HCT116 (cell line): ENCODE data around the gene MEG3. TPM values are rescaled to one million over a fixed set of nuclear protein-coding genes. Genes with fewer than 3 reads are reported as not detected.

Experiments
- ATAC-seq: fragments of 200-7000 bp; cut with Tn5 transposase; 2 replicates; pipeline ENCODE4 v1.9.1; 2020; ENCODE audit warnings: mild to moderate bottlenecking, moderate library complexity
- BruUV-seq: library from RNA; stranded (reverse); fragments of 400-500 nt; replicated peaks from 2 replicates; lab custom pipeline; 2021; lab: Mats Ljungman, UMichigan
- CTCF ChIA-PET: fragments of 300-600 bp; sonication (Branson Sonifier 250); formaldehyde crosslinking; loops from one replicate; lab custom pipeline; 2021; ENCODE audit warnings: antibody characterized with exemption; lab: Charles Lee
- POLR2A ChIA-PET: fragments of 300-600, 350-600 bp; sonication (Branson Sonifier 250); formaldehyde crosslinking; loops from one replicate; lab custom pipeline; 2021; ENCODE audit warnings: antibody characterized with exemption; lab: Charles Lee
- RAD21 ChIA-PET, 2 experiments: fragments of 300-600 bp; sonication (Branson Sonifier 250); formaldehyde crosslinking; loops; one replicate each; lab custom pipeline; 2023; ENCODE audit warnings: low total read pairs in 2 of 2; ENCODE audit not compliant: uncharacterized antibody in 2 of 2, unreplicated experiment in 2 of 2, low non-redundant PET in 1 of 2; lab: Charles Lee
- DNase-seq: peaks from one replicate; pipeline ENCODE4 v3.0.0-alpha.2; 2010; ENCODE audit warnings: low read depth, low spot score
- H2AFZ ChIP-seq: fragments of 200-600 bp; shearing (Covaris generic), sonication (generic); 2 replicates; pipeline ENCODE4 v1.6.1; 2017; ENCODE audit warnings: low read depth, mixed run types, mixed read lengths, antibody characterized with exemption, low read length; ENCODE audit not compliant: poor library complexity, severe bottlenecking
- H3K27ac ChIP-seq: 2 replicates; pipeline ENCODE4 v1.5.1; 2012; ENCODE audit warnings: low read depth, low read length
- H3K27me3 ChIP-seq: fragments of 200-600 bp; sonication (generic); 2 replicates; pipeline ENCODE4 v1.6.1; 2016; ENCODE audit warnings: mixed run types, low read length, mixed read lengths; ENCODE audit not compliant: insufficient read depth
- H3K36me3 ChIP-seq, 2 experiments: fragments of 200-500 bp in 1 of 2; fragments of 200-600 bp in 1 of 2; sonication (Bioruptor generic) in 1 of 2; sonication (generic) in 1 of 2; 2 replicates each; pipeline versions ENCODE4 v1.5.1 to v1.6.1; 2014 to 2016; ENCODE audit warnings: low read length in 2 of 2, inconsistent platforms in 1 of 2, mixed read lengths in 1 of 2, mixed run types in 1 of 2; ENCODE audit not compliant: insufficient read depth in 2 of 2, control insufficient read depth in 1 of 2
- H3K4me1 ChIP-seq, 2 experiments: fragments of 200-600 bp in 1 of 2; sonication (generic) in 1 of 2; 2 replicates each; pipeline versions ENCODE4 v1.5.1 to v1.6.1; 2012 to 2017; ENCODE audit warnings: low read length in 2 of 2, inconsistent platforms in 1 of 2, mild to moderate bottlenecking in 1 of 2, mixed read lengths in 1 of 2, mixed run types in 1 of 2, moderate library complexity in 1 of 2; ENCODE audit not compliant: insufficient read depth in 2 of 2, control insufficient read depth in 1 of 2
- H3K4me2 ChIP-seq: fragments of 200-600 bp; sonication (generic); 2 replicates; pipeline ENCODE4 v1.6.1; 2017; ENCODE audit warnings: mixed run types, low read length, mixed read lengths
- H3K4me3 ChIP-seq, 2 experiments: fragments of 200-600 bp in 1 of 2; sonication (generic) in 1 of 2; replicated peaks in 1 of 2; 2 replicates each; pipeline ENCODE4 v1.5.1; 2011 to 2016; ENCODE audit warnings: low read length in 2 of 2, control low read depth in 1 of 2, low read depth in 1 of 2, mild to moderate bottlenecking in 1 of 2, mixed read lengths in 1 of 2, mixed run types in 1 of 2
- H3K79me2 ChIP-seq: fragments of 200-600 bp; sonication (generic); 2 replicates; pipeline ENCODE4 v1.6.1; 2017; ENCODE audit warnings: mild to moderate bottlenecking, mixed run types, low read length, moderate library complexity, mixed read lengths; ENCODE audit not compliant: insufficient read depth
- H3K9ac ChIP-seq: fragments of 200-600 bp; sonication (generic); 2 replicates; pipeline ENCODE4 v1.6.1; 2016; ENCODE audit warnings: low read length, mixed read lengths
- H3K9me2 ChIP-seq: fragments of 200-600 bp; sonication (generic), shearing (Covaris generic); 2 replicates; pipeline ENCODE4 v1.6.1; 2017; ENCODE audit warnings: mixed run types, mild to moderate bottlenecking, moderate library complexity; ENCODE audit not compliant: insufficient read depth
- H3K9me3 ChIP-seq, 2 experiments: fragments of 200-500 bp in 1 of 2; fragments of 200-600 bp in 1 of 2; sonication (Bioruptor generic) in 1 of 2; sonication (generic) in 1 of 2; 2 replicates each; pipeline ENCODE4 v1.6.1; 2014 to 2017; ENCODE audit warnings: low read length in 2 of 2, mixed read lengths in 2 of 2, inconsistent platforms in 1 of 2, low read depth in 1 of 2, mild to moderate bottlenecking in 1 of 2, mixed run types in 1 of 2, moderate library complexity in 1 of 2; ENCODE audit not compliant: control insufficient read depth in 1 of 2, insufficient read depth in 1 of 2
- H4K20me1 ChIP-seq: fragments of 200-600 bp; sonication (generic), shearing (Covaris generic); 2 replicates; pipeline ENCODE4 v1.6.1; 2017; ENCODE audit warnings: mixed run types, mild to moderate bottlenecking, moderate library complexity; ENCODE audit not compliant: insufficient read depth
- CBX3 ChIP-seq: IDR thresholded peaks from 2 replicates; pipeline ENCODE4 v1.6.1; 2012; ENCODE audit warnings: low read depth
- EGR1 ChIP-seq: IDR thresholded peaks from 2 replicates; pipeline ENCODE4 v1.6.1; 2012; ENCODE audit warnings: low read depth
- ELF1 ChIP-seq: IDR thresholded peaks from 2 replicates; pipeline ENCODE4 v1.6.1; 2012; ENCODE audit warnings: low read depth, borderline replicate concordance
- FOSL1 ChIP-seq: IDR thresholded peaks from 2 replicates; pipeline ENCODE4 v1.6.1; 2012; ENCODE audit warnings: low read depth
- JUND ChIP-seq: IDR thresholded peaks from 2 replicates; pipeline ENCODE4 v1.6.1; 2012
- POLR2A ChIP-seq: IDR thresholded peaks from 2 replicates; pipeline ENCODE4 v1.7.0; 2011; ENCODE audit warnings: borderline replicate concordance; ENCODE audit not compliant: insufficient read depth, insufficient read length; ENCODE audit errors: extremely low read depth
- POLR2AphosphoS5 ChIP-seq: IDR thresholded peaks from 2 replicates; pipeline ENCODE4 v1.6.1; 2011; ENCODE audit warnings: mild to moderate bottlenecking, low read depth, low read length, moderate library complexity
- RAD21 ChIP-seq: IDR thresholded peaks from 2 replicates; pipeline ENCODE4 v1.6.1; 2012; ENCODE audit warnings: low read depth, mild to moderate bottlenecking
- SIN3A ChIP-seq: IDR thresholded peaks from 2 replicates; pipeline ENCODE4 v1.6.1; 2012; ENCODE audit warnings: low read depth
- SP1 ChIP-seq: IDR thresholded peaks from 2 replicates; pipeline ENCODE4 v1.6.1; 2012; ENCODE audit warnings: low read depth
- SRF ChIP-seq: IDR thresholded peaks from 2 replicates; pipeline ENCODE4 v1.6.1; 2012; ENCODE audit warnings: low read depth
- TCF7L2 ChIP-seq: IDR thresholded peaks from 2 replicates; pipeline ENCODE4 v1.7.0; 2011; ENCODE audit warnings: borderline replicate concordance, inconsistent platforms; ENCODE audit not compliant: insufficient read depth, insufficient read length; ENCODE audit errors: extremely low read depth
- YY1 ChIP-seq: IDR thresholded peaks from 2 replicates; pipeline ENCODE4 v1.6.1; 2011; ENCODE audit warnings: low read length, low read depth, moderate library complexity, mild to moderate bottlenecking; ENCODE audit not compliant: insufficient replicate concordance; ENCODE audit errors: extremely low read depth
- ZFX ChIP-seq: fragments of 450-650 bp; IDR thresholded peaks from 2 replicates; pipeline ENCODE4 v1.6.1; 2017
- intact Hi-C: fragments of 100-400 bp; cut with micrococcal nuclease; formaldehyde crosslinking; loops from 2 replicates; pipeline ENCODE4 v1.10.0; 2022
- total RNA-seq: library from RNA; stranded (reverse); gene quantifications from one replicate; pipeline ENCODE4 v1.2.1, GENCODE V29; 2021; ENCODE audit not compliant: unreplicated experiment
- TF ChIP-seq, protein P1 (sequence below): IDR thresholded peaks from 2 replicates; pipeline ENCODE4 v1.6.1; 2012
- TF ChIP-seq, protein P2 (sequence below), 3 experiments: fragments of 200-600 bp in 1 of 3; sonication (generic) in 1 of 3; IDR thresholded peaks in 2 of 3; conservative IDR thresholded peaks in 1 of 3; 2 replicates each; pipeline ENCODE4 v1.5.1; 2012 to 2017; ENCODE audit warnings: low read depth in 2 of 3, low read length in 2 of 3, antibody characterized with exemption in 1 of 3, borderline replicate concordance in 1 of 3, control low read depth in 1 of 3, mild to moderate bottlenecking in 1 of 3, mixed read lengths in 1 of 3, mixed run types in 1 of 3, moderate library complexity in 1 of 3; ENCODE audit not compliant: insufficient read depth in 1 of 3
- TF ChIP-seq, protein P3 (sequence below): IDR thresholded peaks from 2 replicates; pipeline ENCODE4 v1.6.1; 2012

Gene MEG3
- total RNA-seq, 1 experiment from 2014 or later, result 2.5 TPM

DNA sequence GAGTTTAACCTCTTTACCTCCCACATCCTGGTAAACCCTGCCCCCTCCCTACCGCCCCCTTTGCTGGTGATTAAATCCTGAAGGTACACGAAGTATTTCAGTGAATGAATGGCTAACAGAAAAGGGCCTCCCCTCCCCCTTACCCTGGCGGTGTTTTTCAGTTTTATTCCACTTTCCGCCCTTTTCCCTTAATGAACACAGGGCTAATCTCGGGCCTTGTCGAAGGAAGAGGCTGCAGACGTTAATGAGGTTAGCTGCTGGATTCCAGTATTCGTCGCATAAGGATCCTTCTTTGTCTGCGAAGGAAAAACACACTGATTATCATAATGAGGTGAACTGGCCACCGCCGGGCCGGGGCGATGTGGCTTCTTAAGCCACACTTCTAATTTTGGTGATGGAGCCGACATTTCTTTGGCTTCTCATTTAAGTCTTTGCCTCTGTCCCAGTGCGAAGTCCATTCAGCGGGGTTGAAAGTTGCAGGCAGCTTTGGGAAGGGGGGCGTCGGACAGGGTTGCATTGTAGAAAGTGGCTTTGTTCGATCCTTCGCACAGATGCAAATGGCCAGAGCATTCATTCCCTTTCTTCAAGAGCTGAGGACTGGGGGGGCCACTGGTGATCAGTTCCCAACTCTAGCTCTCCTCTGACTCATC, 6.5 kb downstream of the MEG3 start:
- CTCF ChIA-PET, result no interaction called here
- Histone ChIP-seq H3K79me2 (no peaks in the 10 kb centered on the region), H3K27ac (no peak overlapping the region), H3K9me2 (no peaks in the 10 kb centered on the region), H2AFZ (no peak overlapping the region), H3K4me3 (no peak overlapping the region), H3K4me1 (no peaks in the 10 kb centered on the region), H3K36me3 (no peaks in the 10 kb centered on the region), H4K20me1 (no peaks in the 10 kb centered on the region), H3K9me3 (no peaks in the 10 kb centered on the region; a peak in 1 of 4 replicates), H3K27me3 (no peaks in the 10 kb centered on the region), H3K4me2 (no peak overlapping the region), H3K9ac (no peak overlapping the region)
- no TSS peak for BruUV-seq
- intact Hi-C loops, result no loop called here
- POLR2A ChIA-PET, result no interaction called here
- no peak for DNase-seq
- TF ChIP-seq POLR2A, result no peak
- no peak for TF ChIP-seq ELF1
- TF ChIP-seq, protein P1, sequence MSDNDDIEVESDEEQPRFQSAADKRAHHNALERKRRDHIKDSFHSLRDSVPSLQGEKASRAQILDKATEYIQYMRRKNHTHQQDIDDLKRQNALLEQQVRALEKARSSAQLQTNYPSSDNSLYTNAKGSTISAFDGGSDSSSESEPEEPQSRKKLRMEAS, result no peak
- RAD21 ChIA-PET, result no interaction called here
- ATAC-seq, result no peak

DNA sequence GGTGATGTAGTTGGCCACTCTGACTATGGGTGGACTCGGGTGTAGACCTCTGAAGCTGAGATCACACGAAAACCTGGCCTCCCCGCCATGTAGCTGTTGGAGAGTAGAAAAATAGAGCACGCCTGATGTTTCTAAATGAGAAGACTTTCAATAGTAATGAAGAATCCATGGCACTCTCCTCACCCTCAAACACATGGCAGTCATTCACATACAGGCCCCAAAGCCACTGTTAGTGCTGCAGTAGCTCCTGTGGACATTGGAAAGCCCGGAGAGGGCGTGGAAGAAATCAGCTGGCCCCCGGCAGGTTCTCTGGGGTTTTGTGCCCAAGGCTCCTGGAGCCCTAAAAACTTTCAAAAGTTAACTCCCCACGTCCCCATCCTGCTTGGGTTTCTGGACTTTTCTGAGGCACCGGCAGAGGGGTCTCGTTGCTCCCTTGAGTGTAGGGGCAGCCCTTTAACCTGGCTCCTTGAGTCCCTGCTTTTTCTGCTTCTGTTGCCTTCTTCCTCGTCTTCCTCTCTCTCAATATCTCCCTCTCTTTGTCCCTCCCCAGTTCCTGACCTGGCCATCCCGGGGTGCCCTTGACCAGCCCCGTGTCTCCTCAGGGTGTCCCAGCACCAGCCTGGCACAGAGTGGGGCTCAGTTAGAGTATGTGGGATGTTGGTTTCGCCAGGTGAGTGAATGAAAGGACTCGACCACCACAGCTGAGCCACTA, 8.3 kb downstream of the MEG3 start:
- RAD21 ChIA-PET, result no interaction called here
- Histone ChIP-seq H3K4me1 (no peaks in the 10 kb centered on the region), H3K36me3 (no peaks in the 10 kb centered on the region), H3K4me3 (no peak overlapping the region), H3K9me3 (no peaks in the 10 kb centered on the region), H3K27ac (no peak overlapping the region)
- TF ChIP-seq SRF (no peak), JUND (no peak), YY1 (no peak), FOSL1 (no peak), RAD21 (no peak), CBX3 (no peak), TCF7L2 (no peak), SIN3A (no peak), EGR1 (no peak), ZFX (no peak), POLR2AphosphoS5 (no peak), SP1 (no peak)
- TF ChIP-seq, protein P1, result no peak
- TF ChIP-seq, protein P2, sequence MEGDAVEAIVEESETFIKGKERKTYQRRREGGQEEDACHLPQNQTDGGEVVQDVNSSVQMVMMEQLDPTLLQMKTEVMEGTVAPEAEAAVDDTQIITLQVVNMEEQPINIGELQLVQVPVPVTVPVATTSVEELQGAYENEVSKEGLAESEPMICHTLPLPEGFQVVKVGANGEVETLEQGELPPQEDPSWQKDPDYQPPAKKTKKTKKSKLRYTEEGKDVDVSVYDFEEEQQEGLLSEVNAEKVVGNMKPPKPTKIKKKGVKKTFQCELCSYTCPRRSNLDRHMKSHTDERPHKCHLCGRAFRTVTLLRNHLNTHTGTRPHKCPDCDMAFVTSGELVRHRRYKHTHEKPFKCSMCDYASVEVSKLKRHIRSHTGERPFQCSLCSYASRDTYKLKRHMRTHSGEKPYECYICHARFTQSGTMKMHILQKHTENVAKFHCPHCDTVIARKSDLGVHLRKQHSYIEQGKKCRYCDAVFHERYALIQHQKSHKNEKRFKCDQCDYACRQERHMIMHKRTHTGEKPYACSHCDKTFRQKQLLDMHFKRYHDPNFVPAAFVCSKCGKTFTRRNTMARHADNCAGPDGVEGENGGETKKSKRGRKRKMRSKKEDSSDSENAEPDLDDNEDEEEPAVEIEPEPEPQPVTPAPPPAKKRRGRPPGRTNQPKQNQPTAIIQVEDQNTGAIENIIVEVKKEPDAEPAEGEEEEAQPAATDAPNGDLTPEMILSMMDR (IDR thresholded peaks at IDR 0.05 in 2 of 3, conservative IDR thresholded peaks at IDR 0.05 in 1 of 3; ENCODE audit: borderline replicate concordance in 1 of 3, insufficient read depth in 1 of 3, low read depth in 2 of 3, low read length in 2 of 3), result no peak
- TF ChIP-seq, protein P3, sequence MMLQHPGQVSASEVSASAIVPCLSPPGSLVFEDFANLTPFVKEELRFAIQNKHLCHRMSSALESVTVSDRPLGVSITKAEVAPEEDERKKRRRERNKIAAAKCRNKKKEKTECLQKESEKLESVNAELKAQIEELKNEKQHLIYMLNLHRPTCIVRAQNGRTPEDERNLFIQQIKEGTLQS, result no peak
- TF ChIP-seq, all 23 proteins: peak for 0
- Histone ChIP-seq H3K9me2 (no peaks in the 10 kb centered on the region), H3K9ac (no peak overlapping the region), H3K79me2 (no peaks in the 10 kb centered on the region), H3K27me3 (no peaks in the 10 kb centered on the region), H4K20me1 (no peaks in the 10 kb centered on the region), H3K4me2 (no peak overlapping the region), H2AFZ (no peak overlapping the region)
- intact Hi-C loops, result no loop called here
- ATAC-seq, result no peak
- ChIA-PET POLR2A (no interaction called here), CTCF (no interaction called here)
- no peak for DNase-seq
- no TSS peak for BruUV-seq
